Endothelial cell of umbilical vein (primary cell): ENCODE measurements around the gene CACNA1B. TPM values are rescaled to one million over a fixed set of nuclear protein-coding genes. Genes with fewer than 3 reads are reported as not detected.

Experiments used
- BruUV-seq: library from RNA; stranded (reverse); fragments of 400-500 nt; replicated peaks from 2 replicates; lab custom pipeline; 2021; lab: Mats Ljungman, UMichigan
- CTCF ChIA-PET: fragments of 300-600, 350-600 bp; sonication (Branson Sonifier 250); formaldehyde crosslinking; loops from one replicate; lab custom pipeline; 2021; ENCODE audit warnings: antibody characterized with exemption, inconsistent platforms; lab: Charles Lee
- POLR2A ChIA-PET: fragments of 300-600, 350-600 bp; sonication (Branson Sonifier 250); formaldehyde crosslinking; loops from one replicate; lab custom pipeline; 2021; ENCODE audit warnings: antibody characterized with exemption, inconsistent platforms; lab: Charles Lee
- DNase-seq: peaks from one replicate; pipeline ENCODE4 v3.0.0-alpha.2; 2011; ENCODE audit warnings: low read depth, low spot score
- FAIRE-seq: peaks from 2 replicates; lab custom pipeline; 2011; peaks lifted over from hg19 to GRCh38; lab: Jason Lieb, UNC
- H2AFZ ChIP-seq: 2 replicates; pipeline ENCODE4 v1.6.0; 2012; ENCODE audit warnings: low read depth, low read length, control low read depth, inconsistent platforms
- H3K27ac ChIP-seq: 2 replicates; pipeline ENCODE4 v1.5.1; 2011; ENCODE audit warnings: low read depth, mild to moderate bottlenecking, control low read depth, low read length, moderate library complexity; ENCODE audit not compliant: insufficient read depth
- H3K27me3 ChIP-seq, 2 experiments: 2 replicates each; pipeline versions ENCODE4 v1.6.0 to v1.6.1; 2011; ENCODE audit warnings: low read length in 2 of 2, mixed read lengths in 1 of 2; ENCODE audit not compliant: control insufficient read depth in 2 of 2, insufficient read depth in 2 of 2
- H3K36me3 ChIP-seq, 2 experiments: 2 replicates in 1 of 2; 3 replicates in 1 of 2; pipeline ENCODE4 v1.5.1; 2011; ENCODE audit warnings: low read length in 2 of 2, mild to moderate bottlenecking in 1 of 2, moderate library complexity in 1 of 2; ENCODE audit not compliant: control insufficient read depth in 2 of 2, insufficient read depth in 2 of 2; ENCODE audit errors: extremely low read depth in 1 of 2
- H3K4me1 ChIP-seq: 3 replicates; pipeline ENCODE4 v1.5.1; 2011; ENCODE audit warnings: mild to moderate bottlenecking, low read length; ENCODE audit not compliant: control insufficient read depth, insufficient read depth; ENCODE audit errors: extremely low read depth
- H3K4me2 ChIP-seq: 2 replicates; pipeline ENCODE4 v1.6.1; 2011; ENCODE audit warnings: low read length, control low read depth, mixed read lengths; ENCODE audit not compliant: insufficient read depth
- H3K4me3 ChIP-seq, 3 experiments: fragments of 200-600 bp in 1 of 3; sonication (generic), shearing (Covaris generic) in 1 of 3; replicated peaks in 1 of 3; 2 replicates each; pipeline ENCODE4 v1.5.1; 2011 to 2016; ENCODE audit warnings: control low read depth in 3 of 3, low read length in 3 of 3, mild to moderate bottlenecking in 2 of 3, inconsistent platforms in 1 of 3, low read depth in 1 of 3, moderate library complexity in 1 of 3; ENCODE audit not compliant: insufficient read depth in 1 of 3
- H3K79me2 ChIP-seq: 2 replicates; pipeline ENCODE4 v1.6.0; 2012; ENCODE audit warnings: low read length, inconsistent platforms; ENCODE audit not compliant: control insufficient read depth, insufficient read depth
- H3K9ac ChIP-seq: replicated peaks from 2 replicates; pipeline ENCODE3; 2011; ENCODE audit warnings: low read length, control low read depth; ENCODE audit not compliant: insufficient read depth; ENCODE audit errors: extremely low read depth
- H3K9me1 ChIP-seq: replicated peaks from 3 replicates; pipeline ENCODE4 v1.6.0; 2011; ENCODE audit warnings: mild to moderate bottlenecking, low read length; ENCODE audit not compliant: control insufficient read depth, insufficient read depth; ENCODE audit errors: extremely low read depth
- H3K9me3 ChIP-seq: replicated peaks from 2 replicates; pipeline ENCODE4 v1.5.1; 2012; ENCODE audit warnings: low read length, inconsistent platforms; ENCODE audit not compliant: control insufficient read depth, insufficient read depth
- H4K20me1 ChIP-seq: replicated peaks from 2 replicates; pipeline ENCODE3; 2011; ENCODE audit warnings: mild to moderate bottlenecking, low read length; ENCODE audit not compliant: control insufficient read depth, insufficient read depth; ENCODE audit errors: extremely low read depth
- EZH2 ChIP-seq: IDR thresholded peaks from 2 replicates; pipeline ENCODE4 v1.6.1; 2012; ENCODE audit warnings: borderline replicate concordance, low read depth, mild to moderate bottlenecking, moderate library complexity, low read length, inconsistent platforms; ENCODE audit not compliant: severe bottlenecking
- FOS ChIP-seq: IDR thresholded peaks from 2 replicates; pipeline ENCODE4 v1.6.1; 2011; ENCODE audit warnings: mild to moderate bottlenecking, low read length, moderate library complexity, borderline replicate concordance; ENCODE audit not compliant: insufficient read depth
- GATA2 ChIP-seq: IDR thresholded peaks from 2 replicates; pipeline ENCODE4 v1.7.0; 2011; ENCODE audit warnings: low read depth, mild to moderate bottlenecking, moderate library complexity, mixed read lengths, low read length; ENCODE audit not compliant: insufficient read length, insufficient read depth
- JUN ChIP-seq: IDR thresholded peaks from 2 replicates; pipeline ENCODE4 v1.6.1; 2011; ENCODE audit warnings: borderline replicate concordance, low read depth; ENCODE audit not compliant: insufficient read length, insufficient read depth
- MYC ChIP-seq: IDR thresholded peaks from one replicate; pipeline ENCODE4 v1.6.1; 2011; ENCODE audit warnings: mild to moderate bottlenecking, low read depth, low read length
- POLR2A ChIP-seq: IDR thresholded peaks from 2 replicates; pipeline ENCODE4 v1.6.1; 2012; ENCODE audit warnings: low read depth, mild to moderate bottlenecking, control low read depth, low read length
- POLR2AphosphoS5 ChIP-seq: IDR thresholded peaks from 2 replicates; pipeline ENCODE4 v1.6.1; 2012; ENCODE audit warnings: low read depth, mild to moderate bottlenecking, control low read depth, low read length, moderate library complexity; ENCODE audit not compliant: insufficient read depth
- dilution Hi-C: fragments of 300-500 bp; cut with MboI; formaldehyde crosslinking; loops from one replicate; pipeline ENCODE4 v1.15.0; 2019; ENCODE audit warnings: low sequenced_read_pairs; ENCODE audit not compliant: extremely low pct_ligation_motif_present
- intact Hi-C: fragments of 100-400 bp; cut with micrococcal nuclease; formaldehyde crosslinking; loops from one replicate; pipeline ENCODE4 v1.10.0; 2022
- polyA plus RNA-seq, 4 experiments: library from polyadenylated mRNA; depleted of rRNA in 3 of 4; stranded (reverse) in 3 of 4; unstranded in 1 of 4; fragments of >200 nt; gene quantifications; 2 replicates each; pipeline versions ENCODE4 v1.2.1 to v1.2.3, GENCODE V29; 2011 to 2012; ENCODE audit warnings: missing spikeins in 1 of 4
- total RNA-seq: library from RNA; stranded (reverse); gene quantifications from 2 replicates; pipeline ENCODE4 v1.2.3, GENCODE V29; 2021
- TF ChIP-seq, protein P1 (sequence below): IDR thresholded peaks from 2 replicates; pipeline ENCODE4 v1.6.1; 2011; ENCODE audit not compliant: insufficient read depth, insufficient read length
- TF ChIP-seq, protein P2 (sequence below), 2 donors: IDR thresholded peaks; 1 replicate in 1 of 2; 2 replicates in 1 of 2; pipeline ENCODE4 v1.5.1; 2011; ENCODE audit warnings: low read length in 2 of 2, mild to moderate bottlenecking in 2 of 2, moderate library complexity in 2 of 2, control low read depth in 1 of 2, inconsistent platforms in 1 of 2, low read depth in 1 of 2; ENCODE audit not compliant: insufficient read depth in 1 of 2; ENCODE audit errors: extremely low read depth in 1 of 2

Gene CACNA1B
- total and polyA plus RNA-seq, 2 donors (not counting 3 experiments of a cell fraction or from before 2014, with no cell fraction given) = 0.11 to 0.41 TPM

DNA sequence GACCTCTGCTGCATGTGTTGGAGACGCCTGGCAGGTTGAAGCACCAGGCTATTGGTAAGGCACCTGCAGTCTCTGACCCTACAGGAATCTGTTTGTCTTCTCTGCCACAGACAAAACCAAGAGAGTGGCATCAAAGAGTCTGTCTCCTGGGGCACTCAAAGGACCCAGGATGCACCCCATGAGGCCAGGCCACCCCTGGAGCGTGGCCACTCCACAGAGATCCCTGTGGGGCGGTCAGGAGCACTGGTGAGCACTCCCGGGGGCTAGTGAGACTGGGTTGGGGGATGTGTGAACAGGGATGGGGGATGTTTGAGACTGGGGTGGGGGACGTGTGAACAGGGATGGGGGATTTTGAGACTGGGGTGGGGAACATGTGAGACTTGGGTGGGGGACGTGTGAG, 240.3 kb downstream of the CACNA1B start:
- no peak for FAIRE-seq
- H3K9me1 ChIP-seq = no peaks in the 10 kb centered on the region
- H3K4me1 ChIP-seq = no peaks in the 10 kb centered on the region
- no peak overlapping the region for H3K27ac ChIP-seq
- TF ChIP-seq, protein P1, sequence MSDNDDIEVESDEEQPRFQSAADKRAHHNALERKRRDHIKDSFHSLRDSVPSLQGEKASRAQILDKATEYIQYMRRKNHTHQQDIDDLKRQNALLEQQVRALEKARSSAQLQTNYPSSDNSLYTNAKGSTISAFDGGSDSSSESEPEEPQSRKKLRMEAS = no peak
- no peak for DNase-seq
- H2AFZ ChIP-seq = no peak overlapping the region
- BruUV-seq = no TSS peak
- dilution Hi-C loops (no loop called here), intact Hi-C loops (no loop called here)
- no peak overlapping the region for H3K9ac ChIP-seq
- H3K79me2 ChIP-seq = no peaks in the 10 kb centered on the region
- ChIA-PET CTCF (no interaction called here), POLR2A (no interaction called here)
- H3K9me3 ChIP-seq = peaks cover 3% of the 10 kb centered on the region
- no peak overlapping the region for H3K4me3 ChIP-seq
- H3K4me2 ChIP-seq = no peak overlapping the region
- H4K20me1 ChIP-seq = no peaks in the 10 kb centered on the region
- no peaks in the 10 kb centered on the region for H3K36me3 ChIP-seq
- no peaks in the 10 kb centered on the region for H3K27me3 ChIP-seq

DNA sequence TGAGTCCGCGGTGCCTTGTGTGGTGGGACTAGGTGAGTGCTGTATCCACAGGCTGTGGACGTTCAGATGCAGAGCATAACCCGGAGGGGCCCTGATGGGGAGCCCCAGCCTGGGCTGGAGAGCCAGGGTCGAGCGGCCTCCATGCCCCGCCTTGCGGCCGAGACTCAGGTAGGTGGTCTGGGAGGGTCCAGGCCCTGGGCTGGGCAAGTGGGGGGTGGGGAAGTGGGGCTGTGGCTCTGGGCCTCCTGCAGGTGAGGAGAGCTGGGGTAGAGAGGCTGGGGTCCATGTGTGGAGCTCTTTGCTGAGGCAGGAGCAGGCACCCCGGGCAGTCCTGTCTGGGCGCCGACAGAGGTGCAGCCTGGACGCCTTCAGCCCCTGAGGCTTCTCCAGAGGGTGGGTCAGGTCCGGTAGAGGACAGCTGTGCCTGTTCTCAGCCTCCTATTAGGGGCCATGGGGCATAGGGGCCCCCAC, 241.1 kb downstream of the CACNA1B start:
- no TSS peak for BruUV-seq
- Histone ChIP-seq H4K20me1 (no peaks in the 10 kb centered on the region), H3K9me1 (no peaks in the 10 kb centered on the region), H3K4me2 (no peak overlapping the region), H3K4me3 (no peak overlapping the region), H3K79me2 (no peaks in the 10 kb centered on the region), H3K9me3 (peaks cover 3% of the 10 kb centered on the region), H3K27ac (no peak overlapping the region), H3K4me1 (no peaks in the 10 kb centered on the region), H3K9ac (no peak overlapping the region), H3K36me3 (no peaks in the 10 kb centered on the region), H3K27me3 (no peaks in the 10 kb centered on the region), H2AFZ (no peak overlapping the region)
- intact Hi-C loops (no loop called here), dilution Hi-C loops (no loop called here)
- ChIA-PET POLR2A (no interaction called here), CTCF (no interaction called here)
- FAIRE-seq = no peak
- TF ChIP-seq MYC (no peak), POLR2AphosphoS5 (no peak), GATA2 (no peak), FOS (no peak), JUN (no peak), EZH2 (no peak), POLR2A (no peak)
- TF ChIP-seq, protein P2, sequence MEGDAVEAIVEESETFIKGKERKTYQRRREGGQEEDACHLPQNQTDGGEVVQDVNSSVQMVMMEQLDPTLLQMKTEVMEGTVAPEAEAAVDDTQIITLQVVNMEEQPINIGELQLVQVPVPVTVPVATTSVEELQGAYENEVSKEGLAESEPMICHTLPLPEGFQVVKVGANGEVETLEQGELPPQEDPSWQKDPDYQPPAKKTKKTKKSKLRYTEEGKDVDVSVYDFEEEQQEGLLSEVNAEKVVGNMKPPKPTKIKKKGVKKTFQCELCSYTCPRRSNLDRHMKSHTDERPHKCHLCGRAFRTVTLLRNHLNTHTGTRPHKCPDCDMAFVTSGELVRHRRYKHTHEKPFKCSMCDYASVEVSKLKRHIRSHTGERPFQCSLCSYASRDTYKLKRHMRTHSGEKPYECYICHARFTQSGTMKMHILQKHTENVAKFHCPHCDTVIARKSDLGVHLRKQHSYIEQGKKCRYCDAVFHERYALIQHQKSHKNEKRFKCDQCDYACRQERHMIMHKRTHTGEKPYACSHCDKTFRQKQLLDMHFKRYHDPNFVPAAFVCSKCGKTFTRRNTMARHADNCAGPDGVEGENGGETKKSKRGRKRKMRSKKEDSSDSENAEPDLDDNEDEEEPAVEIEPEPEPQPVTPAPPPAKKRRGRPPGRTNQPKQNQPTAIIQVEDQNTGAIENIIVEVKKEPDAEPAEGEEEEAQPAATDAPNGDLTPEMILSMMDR (IDR thresholded peaks at IDR 0.05; ENCODE audit: extremely low read depth in 1 of 2, insufficient read depth in 1 of 2, low read depth in 1 of 2, low read length in 2 of 2) = no peak
- TF ChIP-seq, protein P1 = no peak
- no peak for DNase-seq
